Testis (tissue), 3 donors: ENCODE results near the gene PRUNE1. TPM values are rescaled to one million over a fixed set of nuclear protein-coding genes. Genes with fewer than 3 reads are reported as not detected.

ENCODE experiments used
- DNase-seq: peaks from one replicate; pipeline ENCODE4 v3.0.0-alpha.2; 2019
- H3K27ac ChIP-seq, 2 donors: fragments of 200-600 bp; sonication (generic); one replicate each; pipeline ENCODE4 v1.5.1; 2019
- H3K27me3 ChIP-seq: fragments of 200-600 bp; sonication (generic); one replicate; pipeline ENCODE4 v1.5.1; 2019
- H3K36me3 ChIP-seq: fragments of 200-600 bp; sonication (generic); one replicate; pipeline ENCODE4 v1.5.1; 2017; ENCODE audit warnings: low read depth; ENCODE audit errors: missing control alignments
- H3K4me1 ChIP-seq: fragments of 200-600 bp; sonication (generic); one replicate; pipeline ENCODE4 v1.5.1; 2019
- H3K4me3 ChIP-seq, 2 donors: fragments of 200-600 bp; sonication (generic); one replicate each; pipeline ENCODE4 v1.5.1; 2017 to 2019
- H3K9me3 ChIP-seq: fragments of 200-600 bp; sonication (generic); one replicate; pipeline ENCODE4 v1.5.1; 2017
- POLR2A ChIP-seq: fragments of 450-650 bp; IDR thresholded peaks from one replicate; pipeline ENCODE4 v1.6.1; 2017; ENCODE audit warnings: antibody characterized with exemption, mild to moderate bottlenecking, moderate library complexity
- WGBS, 2 donors: methylation state at CpG; one replicate each; pipeline ENCODE4 v1.1.5; 2018; 5-methylcytosine and 5-hydroxymethylcytosine counted together
- intact Hi-C: fragments of 100-400 bp; cut with DNase I; formaldehyde crosslinking; loops from one replicate; pipeline ENCODE4 v1.15.1; 2023; ENCODE audit warnings: low total_unique reads
- polyA plus RNA-seq: library from polyadenylated mRNA; stranded (reverse); fragments of 350-450 nt; fragmentation: Illumina TruSeq; extraction: RNeasy Lipid Tissue Mini Kit (QIAGEN cat#74804); gene quantifications from one replicate; pipeline ENCODE4 v1.2.3, GENCODE V29; 2014; ENCODE audit warnings: low read depth, low replicate concordance; ENCODE audit not compliant: insufficient read depth
- total RNA-seq, 2 donors: library from RNA; depleted of rRNA; stranded (reverse); fragments of >200 nt; gene quantifications; one replicate each; pipeline ENCODE4 v1.2.3, GENCODE V29; 2016
- TF ChIP-seq, protein P1 (sequence below), 3 experiments: fragments of 450-650 bp in 2 of 3; fragments of 200-600 bp in 1 of 3; sonication (generic) in 1 of 3; IDR thresholded peaks; one replicate each; pipeline ENCODE4 v1.5.1; 2016 to 2019; ENCODE audit warnings: antibody characterized with exemption in 3 of 3, mild to moderate bottlenecking in 2 of 3, moderate library complexity in 1 of 3

Gene PRUNE1
- total and polyA plus RNA-seq, 3 donors from 2014 or later = 41.1 to 63.9 (median 45.5) TPM

DNA sequence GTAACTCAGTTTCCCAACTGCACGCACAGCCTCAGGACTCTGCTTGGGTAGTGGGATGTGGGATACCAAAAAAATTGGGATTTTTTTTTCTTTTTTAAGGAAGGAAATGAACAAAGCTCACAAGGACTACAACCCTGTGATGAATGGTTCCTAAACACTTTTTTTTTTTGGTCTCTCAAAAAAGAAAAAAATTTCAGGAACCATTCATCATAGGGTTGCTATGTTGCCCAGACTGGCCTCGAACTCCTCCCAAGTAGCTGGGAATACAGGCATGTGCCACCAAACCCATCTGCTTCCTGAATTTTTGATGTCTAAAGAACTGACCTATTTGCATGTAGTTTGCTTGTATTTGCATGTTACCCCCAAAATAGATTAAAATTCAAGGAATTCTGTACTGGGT is 8.3 kb upstream of the PRUNE1 start:
- TF ChIP-seq, protein P1, sequence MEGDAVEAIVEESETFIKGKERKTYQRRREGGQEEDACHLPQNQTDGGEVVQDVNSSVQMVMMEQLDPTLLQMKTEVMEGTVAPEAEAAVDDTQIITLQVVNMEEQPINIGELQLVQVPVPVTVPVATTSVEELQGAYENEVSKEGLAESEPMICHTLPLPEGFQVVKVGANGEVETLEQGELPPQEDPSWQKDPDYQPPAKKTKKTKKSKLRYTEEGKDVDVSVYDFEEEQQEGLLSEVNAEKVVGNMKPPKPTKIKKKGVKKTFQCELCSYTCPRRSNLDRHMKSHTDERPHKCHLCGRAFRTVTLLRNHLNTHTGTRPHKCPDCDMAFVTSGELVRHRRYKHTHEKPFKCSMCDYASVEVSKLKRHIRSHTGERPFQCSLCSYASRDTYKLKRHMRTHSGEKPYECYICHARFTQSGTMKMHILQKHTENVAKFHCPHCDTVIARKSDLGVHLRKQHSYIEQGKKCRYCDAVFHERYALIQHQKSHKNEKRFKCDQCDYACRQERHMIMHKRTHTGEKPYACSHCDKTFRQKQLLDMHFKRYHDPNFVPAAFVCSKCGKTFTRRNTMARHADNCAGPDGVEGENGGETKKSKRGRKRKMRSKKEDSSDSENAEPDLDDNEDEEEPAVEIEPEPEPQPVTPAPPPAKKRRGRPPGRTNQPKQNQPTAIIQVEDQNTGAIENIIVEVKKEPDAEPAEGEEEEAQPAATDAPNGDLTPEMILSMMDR (IDR thresholded peaks at IDR 0.05) = no peak
- TF ChIP-seq POLR2A = no peak
- intact Hi-C loops = no loop called here
- no peak for DNase-seq
- Histone ChIP-seq H3K9me3 (no peaks in the 10 kb centered on the region), H3K27ac (no peak overlapping the region), H3K27me3 (no peaks in the 10 kb centered on the region), H3K36me3 (no peaks in the 10 kb centered on the region), H3K4me1 (peaks cover 19% of the 10 kb centered on the region), H3K4me3 (no peak overlapping the region)
- WGBS, 2 donors = 90 to 91% methylated on average over 2 of the region's 2 CpGs

DNA sequence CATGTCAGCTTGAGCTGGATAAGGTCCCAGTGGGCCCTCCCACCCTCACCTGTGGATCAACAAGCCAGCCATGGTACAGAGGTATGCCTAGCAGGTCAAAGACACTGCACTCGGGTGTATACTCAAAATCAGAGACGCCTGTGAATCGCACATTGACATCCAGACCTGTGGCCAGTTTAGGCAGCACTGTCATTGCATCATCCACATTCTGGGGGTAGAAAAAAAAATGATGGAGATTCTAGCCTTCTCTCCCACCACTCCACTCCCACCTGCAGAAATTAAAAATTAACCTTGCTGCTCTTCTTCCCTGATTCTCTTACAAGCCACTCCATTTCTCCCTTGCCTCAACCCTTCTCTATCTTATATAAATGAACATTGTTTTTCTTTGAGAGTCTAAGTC is 7.8 kb upstream of the PRUNE1 start:
- TF ChIP-seq, protein P1 (IDR thresholded peaks at IDR 0.05) = no peak
- no peak for TF ChIP-seq POLR2A
- no peak for DNase-seq
- peaks cover 19% of the 10 kb centered on the region for H3K4me1 ChIP-seq
- H3K4me3 ChIP-seq = no peak overlapping the region
- H3K36me3 ChIP-seq = no peaks in the 10 kb centered on the region
- H3K27me3 ChIP-seq = no peaks in the 10 kb centered on the region
- H3K27ac ChIP-seq = peak overlapping the region in 1 of 2 donors; percentile 15
- no peaks in the 10 kb centered on the region for H3K9me3 ChIP-seq
- intact Hi-C loops = no loop called here
- WGBS, 2 donors = 96 to 100% methylated on average over 3 of the region's 3 CpGs

DNA sequence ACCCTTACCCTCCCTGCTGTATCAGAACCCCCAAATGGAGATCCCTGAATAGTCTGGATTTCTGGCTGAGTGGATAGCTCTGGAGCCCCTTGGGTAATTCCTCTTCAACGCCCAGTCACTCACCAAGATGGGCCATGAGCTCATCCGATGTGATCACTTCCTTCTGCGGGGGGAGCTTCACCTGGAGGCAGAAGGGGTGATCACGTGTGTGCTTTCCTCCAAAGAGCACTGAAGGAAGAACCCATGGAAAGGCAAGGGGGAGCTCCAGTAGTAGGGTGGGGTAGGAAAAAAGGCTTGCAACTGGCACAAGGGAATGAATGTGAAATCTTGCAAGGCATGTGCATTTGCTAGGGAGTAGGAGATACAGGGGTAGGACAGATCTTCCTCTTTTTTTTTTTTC is 6.6 kb upstream of the PRUNE1 start:
- peak; percentile 45 for DNase-seq
- peak overlapping the region in 1 of 2 donors; percentile 48 for H3K27ac ChIP-seq
- TF ChIP-seq, protein P1 (IDR thresholded peaks at IDR 0.05) = no peak
- TF ChIP-seq POLR2A = no peak
- no peaks in the 10 kb centered on the region for H3K9me3 ChIP-seq
- intact Hi-C loops = no loop called here
- H3K27me3 ChIP-seq = no peaks in the 10 kb centered on the region
- 63 to 69% methylated on average over 4 of the region's 4 CpGs for WGBS, 2 donors
- H3K4me1 ChIP-seq = peaks cover 19% of the 10 kb centered on the region
- H3K36me3 ChIP-seq = no peaks in the 10 kb centered on the region
- no peak overlapping the region for H3K4me3 ChIP-seq

DNA sequence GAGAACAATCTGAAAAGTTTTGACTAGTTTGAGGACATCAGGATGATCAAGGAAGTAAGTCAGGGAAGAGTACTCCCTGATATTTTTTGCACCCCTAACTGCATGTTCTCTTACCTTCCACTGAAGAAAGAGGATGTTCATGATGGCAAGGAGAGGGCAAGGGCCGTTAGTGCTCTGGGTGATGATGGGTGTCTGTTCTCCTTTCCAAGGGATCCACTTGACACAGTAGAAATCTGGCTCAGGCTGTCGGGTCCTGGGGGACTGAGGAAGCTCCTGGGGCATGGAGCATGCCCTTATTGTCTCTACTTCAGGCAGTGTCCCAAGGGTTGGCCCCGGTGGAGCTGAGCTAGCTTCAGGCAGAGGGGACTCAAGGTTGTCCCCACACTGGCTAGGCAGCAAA is 6.2 kb upstream of the PRUNE1 start:
- no peaks in the 10 kb centered on the region for H3K9me3 ChIP-seq
- intact Hi-C loops = no loop called here
- H3K27ac ChIP-seq = peak overlapping the region in 1 of 2 donors; percentile 48
- H3K4me1 ChIP-seq = peaks cover 22% of the 10 kb centered on the region
- H3K27me3 ChIP-seq = no peaks in the 10 kb centered on the region
- 64 to 72% methylated on average over 3 of the region's 3 CpGs for WGBS, 2 donors
- H3K36me3 ChIP-seq = no peaks in the 10 kb centered on the region
- no peak overlapping the region for H3K4me3 ChIP-seq
- TF ChIP-seq, protein P1 (IDR thresholded peaks at IDR 0.05) = no peak
- TF ChIP-seq POLR2A = no peak
- no peak for DNase-seq

DNA sequence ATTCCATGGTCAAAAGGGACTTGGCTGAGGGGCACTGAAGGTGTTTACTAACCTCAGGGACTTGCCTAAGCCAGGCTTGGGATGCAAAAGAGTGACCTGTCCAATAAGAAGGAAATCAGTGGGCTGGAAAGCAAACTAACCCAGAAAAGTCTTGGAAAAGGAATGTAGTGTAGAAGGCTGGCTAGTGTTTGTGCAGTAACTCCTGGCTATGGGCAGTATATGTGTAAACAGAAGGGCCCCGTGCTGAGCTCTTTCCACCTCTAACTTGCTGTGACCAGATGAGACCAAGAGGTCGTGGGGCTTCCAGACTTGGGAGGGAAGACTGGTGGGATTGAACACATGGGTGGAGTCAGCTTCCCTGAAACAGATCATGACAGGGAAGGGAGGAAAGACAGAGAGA is 5.6 kb upstream of the PRUNE1 start:
- Histone ChIP-seq H3K36me3 (no peaks in the 10 kb centered on the region), H3K4me3 (no peak overlapping the region), H3K27me3 (no peaks in the 10 kb centered on the region), H3K27ac (peak overlapping the region in 1 of 2 donors; percentile 48), H3K9me3 (no peaks in the 10 kb centered on the region), H3K4me1 (peaks cover 27% of the 10 kb centered on the region)
- intact Hi-C loops = no loop called here
- 44 to 63% methylated on average over 2 of the region's 2 CpGs for WGBS, 2 donors
- no peak for TF ChIP-seq POLR2A
- TF ChIP-seq, protein P1 (IDR thresholded peaks at IDR 0.05) = no peak
- DNase-seq = no peak
